Spleen (tissue), 11 donors: Measurements from ENCODE around the gene IL10. TPM values are rescaled to one million over a fixed set of nuclear protein-coding genes. Genes with fewer than 3 reads are reported as not detected.
"Not testable (repeated sequence)": the region's sequence is repeated elsewhere in the genome, so short reads cannot be mapped to it uniquely, and the experiment has no call there.

Experiments
- DNase-seq: peaks from one replicate; pipeline ENCODE4 v3.0.0-alpha.2; 2020
- H3K27ac ChIP-seq, 8 donors: fragments of 200-600 bp; sonication (generic) in 7 of 8; 1 replicate in 4 of 8; 2 replicates in 4 of 8; pipeline versions ENCODE4 v1.5.0 to v1.8.0; 2016 to 2021; ENCODE audit warnings: inconsistent platforms in 4 of 8, mild to moderate bottlenecking in 4 of 8, moderate library complexity in 1 of 8
- H3K27me3 ChIP-seq, 7 donors: fragments of 200-600 bp; sonication (generic) in 6 of 7; replicated peaks in 1 of 7; 1 replicate in 4 of 7; 2 replicates in 3 of 7; pipeline versions ENCODE4 v1.5.0 to v1.8.0; 2016 to 2021; ENCODE audit warnings: inconsistent platforms in 3 of 7, mild to moderate bottlenecking in 1 of 7
- H3K36me3 ChIP-seq, 6 donors: fragments of 200-600 bp; sonication (generic) in 5 of 6; 1 replicate in 4 of 6; 2 replicates in 2 of 6; pipeline versions ENCODE4 v1.5.0 to v1.8.0; 2016 to 2021; ENCODE audit warnings: inconsistent platforms in 2 of 6
- H3K4me1 ChIP-seq, 6 donors: fragments of 200-600 bp; sonication (generic) in 5 of 6; 1 replicate in 3 of 6; 2 replicates in 3 of 6; pipeline versions ENCODE4 v1.5.0 to v1.8.0; 2016 to 2021; ENCODE audit warnings: inconsistent platforms in 3 of 6
- H3K4me3 ChIP-seq, 8 donors: fragments of 200-600 bp; sonication (generic) in 7 of 8; 1 replicate in 4 of 8; 2 replicates in 4 of 8; pipeline versions ENCODE4 v1.5.0 to v1.8.0; 2016 to 2021; ENCODE audit warnings: inconsistent platforms in 4 of 8, mild to moderate bottlenecking in 4 of 8, moderate library complexity in 2 of 8
- H3K9me3 ChIP-seq, 8 donors: fragments of 200-600 bp; sonication (generic) in 7 of 8; 1 replicate in 4 of 8; 2 replicates in 4 of 8; pipeline versions ENCODE4 v1.5.0 to v1.8.0; 2016 to 2021; ENCODE audit warnings: inconsistent platforms in 4 of 8
- POLR2A ChIP-seq, 3 donors: fragments of 450-650 bp; IDR thresholded peaks; one replicate each; pipeline ENCODE4 v1.5.1; 2017; ENCODE audit warnings: antibody characterized with exemption in 3 of 3, mild to moderate bottlenecking in 1 of 3
- POLR2AphosphoS5 ChIP-seq, 3 donors: sonication (generic); formaldehyde crosslinking; IDR thresholded peaks; one replicate each; pipeline ENCODE4 v1.5.1; 2017; ENCODE audit warnings: antibody characterized with exemption in 3 of 3
- WGBS, 5 donors: extraction: QIAGEN DNeasy Blood & Tissue Kit in 3 of 5; methylation state at CpG; one replicate each; pipeline versions ENCODE4 v1.1.5 to v1.1.7; 2013 to 2018; 5-methylcytosine and 5-hydroxymethylcytosine counted together
- intact Hi-C: fragments of 100-400 bp; cut with DNase I; formaldehyde crosslinking; loops from one replicate; pipeline ENCODE4 v1.15.0; 2023; ENCODE audit warnings: low total_unique reads
- polyA plus RNA-seq, 3 donors: library from polyadenylated mRNA; stranded (reverse); fragments of 200-250 nt; gene quantifications; one replicate each; pipeline ENCODE4 v1.2.1, GENCODE V29; 2013
- total RNA-seq, 7 donors: library from RNA; depleted of rRNA in 3 of 7; stranded (reverse); fragments of >200 nt in 3 of 7; fragmentation: NEBNext Ultra II Directional in 4 of 7; extraction: Animal tissue kit (Norgen Biotek cat#: 25700) in 4 of 7; gene quantifications; one replicate each; pipeline versions ENCODE4 v1.1.0 to v1.2.1, GENCODE V29; 2016 to 2021
- TF ChIP-seq, protein P1 (sequence below), 11 experiments: fragments of 200-600 bp in 7 of 11; fragments of 450-650 bp in 4 of 11; sonication (generic) in 4 of 11; IDR thresholded peaks in 8 of 11; conservative IDR thresholded peaks in 3 of 11; 1 replicate in 7 of 11; 2 replicates in 4 of 11; pipeline versions ENCODE4 v1.4.0 to v1.8.0; 2016 to 2021; ENCODE audit warnings: antibody characterized with exemption in 11 of 11, inconsistent platforms in 4 of 11, mild to moderate bottlenecking in 1 of 11
- donor health status: healthy with polysubstance abuse.
- donor health status: DM: no; HTN: no; CAD: no; lungs with moderate emphysema.
- donor health status: DM: no; HTN: no; CAD: no.
- donor health status: Bipolar disorder and iron deficiency.
- donor health status: healthy.
- donor health status: DM: no; HTN: no; CAD: no.
- donor health status: DM: yes; HTN: yes; CAD: no.

Gene IL10
- total and polyA plus RNA-seq, 10 donors: 3.0 to 23.2 (median 5.2) TPM

DNA sequence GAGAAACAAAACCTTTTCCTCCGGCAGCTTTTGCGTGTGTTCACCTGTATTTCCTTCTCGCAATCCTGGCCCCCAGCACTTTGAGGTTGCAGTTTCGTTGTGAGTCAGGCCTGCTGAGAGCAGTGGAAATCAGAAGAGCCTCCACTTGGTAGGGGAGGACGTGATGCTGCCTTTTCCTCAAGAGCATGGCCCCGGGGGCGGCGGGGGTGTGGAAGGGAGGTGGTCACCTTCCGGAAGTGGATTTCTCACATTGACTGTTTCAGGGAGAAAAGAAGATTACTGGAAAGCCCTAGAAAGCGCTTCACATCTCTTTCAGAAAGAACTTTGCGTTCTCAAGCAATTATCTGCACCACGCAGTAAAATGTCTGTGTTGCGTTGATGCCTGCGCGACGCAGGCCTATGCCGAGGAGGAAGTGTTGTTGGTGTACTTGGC lies 12.2 kb upstream of the IL10 start:
- DNase-seq: peak; percentile 87
- H3K27ac ChIP-seq: peak overlapping the region in 6 of 8 donors; percentile 33 to 61 (median 48)
- H3K36me3 ChIP-seq: no peaks in the 10 kb centered on the region
- H3K4me3 ChIP-seq: no peak overlapping the region
- H3K27me3 ChIP-seq: no peaks in the 10 kb centered on the region
- intact Hi-C loops: no loop called here
- H3K4me1 ChIP-seq: peaks cover 3 to 76% (median 51%) of the 10 kb centered on the region in 6 donors
- 64 to 79% (median 74%) methylated on average over 17 of the region's 17 CpGs for WGBS, 5 donors
- TF ChIP-seq POLR2AphosphoS5 (IDR thresholded peaks at IDR 0.05) (peak in 2 of 3 donors; percentile 56 to 62), POLR2A (IDR thresholded peaks at IDR 0.05) (no peak)
- no peaks in the 10 kb centered on the region for H3K9me3 ChIP-seq

DNA sequence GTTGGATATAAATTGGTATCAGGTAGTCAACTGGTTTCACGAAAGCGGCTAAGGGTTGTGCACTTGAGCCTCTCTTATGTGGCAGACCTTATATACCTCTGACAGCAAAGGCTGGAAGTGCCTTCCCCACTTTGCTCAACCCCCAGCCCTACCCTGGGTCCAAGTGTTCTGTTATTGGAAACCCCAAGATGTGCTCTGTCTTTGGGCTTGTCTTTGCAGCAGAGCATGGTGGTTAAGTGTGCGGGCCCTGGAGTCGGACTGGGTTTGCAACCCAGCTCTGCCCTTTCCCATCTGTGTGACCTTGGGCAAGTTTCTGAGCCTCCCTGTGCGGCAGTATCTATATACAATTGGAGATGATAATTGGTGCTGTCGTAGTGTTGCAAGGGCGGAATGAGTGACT lies 11.2 kb upstream of the IL10 start:
- Histone ChIP-seq H3K4me3 (no peak overlapping the region), H3K27ac (peak overlapping the region in 1 of 8 donors; percentile 61), H3K27me3 (no peaks in the 10 kb centered on the region), H3K36me3 (no peaks in the 10 kb centered on the region), H3K9me3 (no peaks in the 10 kb centered on the region), H3K4me1 (peaks cover 3 to 86% (median 58%) of the 10 kb centered on the region in 6 donors)
- no peak for TF ChIP-seq POLR2AphosphoS5 (IDR thresholded peaks at IDR 0.05)
- TF ChIP-seq, protein P1, sequence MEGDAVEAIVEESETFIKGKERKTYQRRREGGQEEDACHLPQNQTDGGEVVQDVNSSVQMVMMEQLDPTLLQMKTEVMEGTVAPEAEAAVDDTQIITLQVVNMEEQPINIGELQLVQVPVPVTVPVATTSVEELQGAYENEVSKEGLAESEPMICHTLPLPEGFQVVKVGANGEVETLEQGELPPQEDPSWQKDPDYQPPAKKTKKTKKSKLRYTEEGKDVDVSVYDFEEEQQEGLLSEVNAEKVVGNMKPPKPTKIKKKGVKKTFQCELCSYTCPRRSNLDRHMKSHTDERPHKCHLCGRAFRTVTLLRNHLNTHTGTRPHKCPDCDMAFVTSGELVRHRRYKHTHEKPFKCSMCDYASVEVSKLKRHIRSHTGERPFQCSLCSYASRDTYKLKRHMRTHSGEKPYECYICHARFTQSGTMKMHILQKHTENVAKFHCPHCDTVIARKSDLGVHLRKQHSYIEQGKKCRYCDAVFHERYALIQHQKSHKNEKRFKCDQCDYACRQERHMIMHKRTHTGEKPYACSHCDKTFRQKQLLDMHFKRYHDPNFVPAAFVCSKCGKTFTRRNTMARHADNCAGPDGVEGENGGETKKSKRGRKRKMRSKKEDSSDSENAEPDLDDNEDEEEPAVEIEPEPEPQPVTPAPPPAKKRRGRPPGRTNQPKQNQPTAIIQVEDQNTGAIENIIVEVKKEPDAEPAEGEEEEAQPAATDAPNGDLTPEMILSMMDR (IDR thresholded peaks at IDR 0.05 in 8 of 11, conservative IDR thresholded peaks at IDR 0.05 in 3 of 11): no peak
- TF ChIP-seq POLR2A (IDR thresholded peaks at IDR 0.05): no peak
- no peak for DNase-seq
- 76 to 92% (median 88%) methylated on average over 6 to 7 of the region's 7 CpGs for WGBS, 5 donors
- intact Hi-C loops: no loop called here

DNA sequence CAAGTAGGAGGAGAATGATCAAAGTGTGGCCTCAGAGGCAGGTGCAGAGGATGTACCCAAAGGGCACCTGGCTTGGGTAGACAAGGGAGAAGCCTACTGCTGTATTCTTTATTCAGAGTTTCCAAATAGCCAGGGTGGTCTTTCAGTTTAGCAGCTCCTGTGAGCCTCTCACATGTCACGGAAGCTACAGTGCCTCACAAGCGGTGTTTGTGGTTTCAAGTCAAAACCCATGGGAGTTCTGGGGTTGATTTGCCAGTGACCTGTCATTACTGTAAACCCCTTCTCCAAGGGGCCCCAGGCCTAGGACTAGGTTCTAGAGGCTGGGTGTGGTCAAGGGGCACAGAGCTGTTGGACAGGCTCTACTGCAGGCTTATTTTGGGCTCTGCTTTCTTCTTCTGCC lies 10.2 kb upstream of the IL10 start:
- H3K4me1 ChIP-seq: peaks cover 3 to 86% (median 58%) of the 10 kb centered on the region in 6 donors
- peak overlapping the region in 4 of 8 donors; percentile 4 to 28 (median 20) for H3K27ac ChIP-seq
- no peak for TF ChIP-seq POLR2A (IDR thresholded peaks at IDR 0.05)
- no peaks in the 10 kb centered on the region for H3K9me3 ChIP-seq
- no peaks in the 10 kb centered on the region for H3K27me3 ChIP-seq
- H3K4me3 ChIP-seq: no peak overlapping the region
- 46 to 60% (median 50%) methylated on average over 2 of the region's 2 CpGs for WGBS, 5 donors
- no peak for DNase-seq
- intact Hi-C loops: no loop called here
- H3K36me3 ChIP-seq: no peaks in the 10 kb centered on the region

DNA sequence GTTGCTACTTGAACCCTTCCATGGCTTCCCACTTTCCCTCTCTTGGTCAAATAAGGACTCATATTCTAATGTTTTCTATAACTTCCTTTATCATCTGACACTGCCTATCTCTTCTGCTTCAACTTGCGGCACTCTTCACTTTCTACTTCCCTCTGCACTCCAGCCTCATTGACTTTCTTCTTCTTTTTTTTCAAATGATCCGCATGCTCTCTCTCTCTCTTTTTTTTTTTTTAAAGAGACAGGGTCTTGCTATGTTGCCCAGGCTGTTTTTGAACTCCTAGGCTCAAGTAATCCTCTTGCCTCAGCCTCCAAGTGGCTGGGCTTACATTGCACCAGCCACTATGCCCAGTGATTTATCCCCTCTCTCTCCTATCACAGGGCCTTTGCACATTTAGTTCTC lies 7.3 kb upstream of the IL10 start:
- Histone ChIP-seq H3K36me3 (no peaks in the 10 kb centered on the region), H3K27me3 (no peaks in the 10 kb centered on the region), H3K27ac (peak overlapping the region in 2 of 8 donors; percentile 25), H3K4me1 (peaks cover 5 to 70% (median 51%) of the 10 kb centered on the region in 6 donors), H3K9me3 (no peaks in the 10 kb centered on the region), H3K4me3 (no peak overlapping the region)
- intact Hi-C loops: no loop called here
- DNase-seq: no peak
- TF ChIP-seq POLR2A (IDR thresholded peaks at IDR 0.05) (no peak), POLR2AphosphoS5 (IDR thresholded peaks at IDR 0.05) (no peak)
- TF ChIP-seq, protein P1 (IDR thresholded peaks at IDR 0.05 in 8 of 11, conservative IDR thresholded peaks at IDR 0.05 in 3 of 11): no peak
- WGBS, 5 donors: 12 to 32% (median 25%) methylated on average over 2 of the region's 2 CpGs

DNA sequence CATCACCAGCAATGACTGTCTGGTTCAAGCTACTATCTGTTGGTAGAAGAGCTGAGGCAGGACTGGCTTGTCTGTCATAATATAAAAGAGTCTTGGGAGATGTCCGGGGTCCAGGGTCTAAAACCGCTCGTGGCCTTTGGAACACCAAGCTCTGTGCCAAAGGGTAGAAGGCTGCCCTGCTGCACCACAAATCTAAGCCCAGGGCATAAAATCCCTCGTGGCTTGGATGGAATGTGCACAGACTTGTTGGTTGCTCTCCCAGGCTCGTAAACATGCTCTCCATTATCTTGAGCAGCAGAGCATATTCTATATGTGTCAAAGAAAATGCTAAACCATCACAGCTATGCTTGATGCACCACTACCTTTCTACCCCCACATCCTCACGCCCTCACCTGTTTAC lies 6.6 kb upstream of the IL10 start:
- H3K27me3 ChIP-seq, DNase-seq: not testable (repeated sequence)
- 82 to 93% (median 88%) methylated on average over 6 of the region's 6 CpGs for WGBS, 5 donors

GRCh38 chr1:206778031-206778430 lies 5.7 kb upstream of the IL10 start:
- Histone ChIP-seq H3K4me3 (no peak overlapping the region), H3K4me1 (peaks cover 9 to 70% (median 48%) of the 10 kb centered on the region in 6 donors), H3K36me3 (no peaks in the 10 kb centered on the region), H3K27me3 (no peaks in the 10 kb centered on the region), H3K9me3 (no peaks in the 10 kb centered on the region), H3K27ac (no peak overlapping the region)
- intact Hi-C loops: no loop called here
- WGBS, 5 donors: 82 to 92% (median 89%) methylated on average over 7 of the region's 7 CpGs
- TF ChIP-seq, protein P1 (IDR thresholded peaks at IDR 0.05 in 8 of 11, conservative IDR thresholded peaks at IDR 0.05 in 3 of 11): no peak
- TF ChIP-seq POLR2AphosphoS5 (IDR thresholded peaks at IDR 0.05) (no peak), POLR2A (IDR thresholded peaks at IDR 0.05) (no peak)
- DNase-seq: no peak

More for the DNA sequence above, 6.6 kb upstream of the IL10 start:
- H3K9me3 ChIP-seq, intact Hi-C loops, H3K36me3 ChIP-seq, H3K4me3 ChIP-seq: not testable (repeated sequence)
- peaks cover 10 to 70% (median 51%) of the 10 kb centered on the region in 6 donors for H3K4me1 ChIP-seq
- H3K27ac ChIP-seq: peak overlapping the region in 1 of 8 donors; percentile 25
